NCI-H1436 (cell line): Measurements from ENCODE around the gene RAB5B.
"Not testable (repeated sequence)": the region's sequence is repeated elsewhere in the genome, so short reads cannot be mapped to it uniquely, and the experiment has no call there.

Experiments
- DNase-seq: peaks from one replicate; lab custom pipeline; 2025; lab: John Stamatoyannopoulos, UW

RAB5B gene

DNA sequence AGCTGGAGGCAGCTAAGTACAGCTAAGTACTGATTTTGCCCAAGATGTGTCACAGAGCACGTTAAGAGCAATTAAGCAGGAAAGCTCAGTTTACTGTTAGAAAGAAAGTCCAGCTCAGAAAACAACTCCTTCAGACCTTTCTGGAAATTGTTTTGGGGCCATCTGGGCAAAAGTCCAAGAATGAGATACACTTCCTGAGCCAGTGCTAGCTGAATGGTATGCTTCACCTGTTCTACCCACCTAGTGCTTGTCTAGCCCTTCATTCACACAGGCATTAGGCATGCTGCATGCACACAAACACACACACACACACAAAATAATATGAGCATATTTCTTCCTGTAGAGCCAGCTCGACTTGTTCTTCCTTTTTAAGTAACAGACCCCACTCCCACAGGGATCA is 40.3 kb downstream of the RAB5B start:
- DNase-seq = no peak

DNA sequence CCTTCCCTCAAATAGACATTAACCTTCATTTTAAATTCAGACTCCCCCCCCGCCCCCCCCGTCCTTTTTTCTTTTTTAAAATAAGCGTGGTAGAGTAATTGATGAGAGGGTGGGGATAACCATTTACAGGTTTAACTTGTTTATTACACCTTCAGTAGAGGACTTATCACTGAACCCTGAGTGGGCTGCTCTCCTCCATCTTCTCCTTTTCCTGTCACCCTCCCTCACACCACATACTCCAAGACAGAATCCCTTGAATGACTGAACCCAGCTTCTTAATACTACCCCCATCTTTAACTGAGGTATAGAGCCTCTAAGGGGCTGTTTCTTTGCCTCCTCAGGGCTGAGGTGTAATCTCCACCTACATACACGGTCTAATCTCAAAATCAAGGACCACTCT is 43.3 kb downstream of the RAB5B start:
- DNase-seq = no peak

DNA sequence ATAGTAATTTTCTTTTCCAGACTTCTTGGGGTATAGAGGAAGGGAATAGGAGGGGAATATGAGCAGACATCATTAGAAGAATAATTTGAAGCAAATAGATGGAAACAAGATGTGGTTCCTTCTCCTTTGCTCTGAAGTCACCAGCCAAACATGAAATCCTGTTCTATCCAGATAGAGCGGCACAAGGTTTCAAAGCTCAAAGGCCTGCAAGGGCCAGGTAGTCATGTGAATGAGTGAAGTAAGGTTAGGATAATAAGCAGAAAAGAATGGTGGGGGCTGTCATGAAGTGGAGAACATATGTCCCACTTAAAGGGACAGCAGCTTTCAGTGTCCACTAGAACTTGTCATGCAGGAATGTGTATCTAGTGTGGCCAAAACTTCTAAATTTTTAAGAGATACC is 44.5 kb downstream of the RAB5B start:
- DNase-seq = no peak

DNA sequence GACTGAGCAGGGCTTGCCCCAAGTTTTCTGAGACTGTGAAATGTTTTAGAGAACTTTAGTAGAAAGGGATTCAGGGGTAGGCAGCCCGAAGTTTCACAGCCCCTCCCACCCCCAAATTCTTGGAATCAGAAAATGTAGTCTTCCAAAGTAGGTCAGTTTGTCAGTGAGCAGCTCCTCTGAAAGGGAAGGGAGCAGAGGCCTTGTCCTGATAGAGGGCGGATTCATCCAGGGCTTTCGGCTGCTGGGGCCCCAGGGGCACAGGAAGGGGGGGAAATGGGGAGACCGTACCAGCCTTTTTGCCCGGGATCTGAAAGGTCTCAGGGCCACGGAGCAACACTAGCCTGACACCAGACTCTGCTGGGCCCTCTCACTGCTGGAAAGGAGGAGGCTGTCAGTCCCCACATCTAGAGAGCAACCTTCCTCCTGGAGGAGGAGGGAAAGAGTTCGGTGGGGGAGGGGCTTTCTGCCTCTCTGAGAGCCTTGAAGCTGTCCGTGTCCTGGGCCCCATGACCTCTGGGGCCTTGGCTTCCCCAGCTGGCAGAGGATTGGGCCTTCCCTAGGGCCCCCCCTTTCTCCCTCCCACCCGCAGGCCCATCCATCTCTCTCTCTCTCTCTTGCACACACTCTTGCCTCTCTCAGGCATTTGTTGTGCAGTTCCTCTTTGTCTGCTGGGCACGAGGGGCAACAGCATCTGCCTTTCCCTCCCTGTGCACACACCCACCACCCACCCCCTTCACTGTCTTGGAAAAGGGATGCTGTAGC is 46.7 kb downstream of the RAB5B start, which contains the start of gene IKZF4:
Gene IKZF4 (plus strand): TSS at position 621 of the 762 bp plus-strand sequence. CDS start 451 bp downstream, outside the sequence.
- DNase-seq = no peak

DNA sequence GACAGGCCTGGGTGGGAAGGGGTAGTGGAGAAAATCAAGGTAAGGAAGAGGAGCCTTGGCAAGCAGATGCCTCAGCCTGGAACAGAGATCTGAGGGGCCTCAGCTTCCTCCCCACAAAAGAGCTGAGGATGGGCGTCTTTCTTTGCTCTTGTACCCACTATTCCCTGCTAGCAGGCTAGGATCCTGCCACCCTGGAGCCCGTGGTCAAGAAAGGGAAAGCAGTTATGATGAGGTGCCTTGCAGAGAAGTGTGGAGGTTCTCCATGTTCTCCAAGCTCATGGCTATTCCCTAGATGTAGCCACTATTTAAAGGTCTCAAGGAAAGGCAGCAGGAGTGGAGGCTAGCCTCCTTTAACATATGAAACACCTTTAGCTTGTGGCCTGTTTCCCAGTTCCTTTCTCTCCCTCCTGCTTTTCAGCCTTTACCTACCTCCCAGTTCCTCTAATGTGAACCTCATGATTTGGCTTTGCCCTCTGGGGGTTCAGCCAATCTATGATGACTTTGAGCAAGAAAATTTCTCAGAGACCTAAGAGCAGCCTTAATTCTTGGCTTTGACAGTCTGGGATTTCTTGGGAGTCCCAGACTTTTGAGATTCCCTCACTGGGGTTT is 48.1 kb downstream of the RAB5B start:
- no peak for DNase-seq

- DNase-seq = no peak
Observed at GRCh38 chr12:56028511-56029165, 54.8 kb downstream of the RAB5B start.

- no peak for DNase-seq
Observed at GRCh38 chr12:56029166-56029519, 55.3 kb downstream of the RAB5B start.

GRCh38 chr12:56029666-56030293 is 55.9 kb downstream of the RAB5B start:
- no peak for DNase-seq

- no peak for DNase-seq
Observed at GRCh38 chr12:56031987-56032386, 58.1 kb downstream of the RAB5B start.

DNA sequence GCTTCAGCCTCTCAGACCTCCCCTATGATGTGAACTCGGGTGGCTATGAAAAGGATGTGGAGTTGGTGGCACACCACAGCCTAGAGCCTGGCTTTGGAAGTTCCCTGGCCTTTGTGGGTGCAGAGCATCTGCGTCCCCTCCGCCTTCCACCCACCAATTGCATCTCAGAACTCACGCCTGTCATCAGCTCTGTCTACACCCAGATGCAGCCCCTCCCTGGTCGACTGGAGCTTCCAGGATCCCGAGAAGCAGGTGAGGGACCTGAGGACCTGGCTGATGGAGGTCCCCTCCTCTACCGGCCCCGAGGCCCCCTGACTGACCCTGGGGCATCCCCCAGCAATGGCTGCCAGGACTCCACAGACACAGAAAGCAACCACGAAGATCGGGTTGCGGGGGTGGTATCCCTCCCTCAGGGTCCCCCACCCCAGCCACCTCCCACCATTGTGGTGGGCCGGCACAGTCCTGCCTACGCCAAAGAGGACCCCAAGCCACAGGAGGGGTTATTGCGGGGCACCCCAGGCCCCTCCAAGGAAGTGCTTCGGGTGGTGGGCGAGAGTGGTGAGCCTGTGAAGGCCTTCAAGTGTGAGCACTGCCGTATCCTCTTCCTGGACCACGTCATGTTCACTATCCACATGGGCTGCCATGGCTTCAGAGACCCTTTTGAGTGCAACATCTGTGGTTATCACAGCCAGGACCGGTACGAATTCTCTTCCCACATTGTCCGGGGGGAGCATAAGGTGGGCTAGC is 60.9 kb downstream of the RAB5B start:
- no peak for DNase-seq

DNA sequence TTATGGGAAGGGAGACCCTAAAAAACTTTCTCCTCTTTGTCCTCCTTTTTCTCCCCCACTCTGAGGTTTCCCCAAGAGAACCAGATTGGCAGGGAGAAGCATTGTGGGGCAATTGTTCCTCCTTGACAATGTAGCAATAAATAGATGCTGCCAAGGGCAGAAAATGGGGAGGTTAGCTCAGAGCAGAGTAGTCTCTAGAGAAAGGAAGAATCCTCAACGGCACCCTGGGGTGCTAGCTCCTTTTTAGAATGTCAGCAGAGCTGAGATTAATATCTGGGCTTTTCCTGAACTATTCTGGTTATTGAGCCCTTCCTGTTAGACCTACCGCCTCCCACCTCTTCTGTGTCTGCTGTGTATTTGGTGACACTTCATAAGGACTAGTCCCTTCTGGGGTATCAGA is 63.3 kb downstream of the RAB5B start:
- no peak for DNase-seq

- DNase-seq = no peak
Observed at GRCh38 chr12:56038022-56038655, 64.3 kb downstream of the RAB5B start.

DNA sequence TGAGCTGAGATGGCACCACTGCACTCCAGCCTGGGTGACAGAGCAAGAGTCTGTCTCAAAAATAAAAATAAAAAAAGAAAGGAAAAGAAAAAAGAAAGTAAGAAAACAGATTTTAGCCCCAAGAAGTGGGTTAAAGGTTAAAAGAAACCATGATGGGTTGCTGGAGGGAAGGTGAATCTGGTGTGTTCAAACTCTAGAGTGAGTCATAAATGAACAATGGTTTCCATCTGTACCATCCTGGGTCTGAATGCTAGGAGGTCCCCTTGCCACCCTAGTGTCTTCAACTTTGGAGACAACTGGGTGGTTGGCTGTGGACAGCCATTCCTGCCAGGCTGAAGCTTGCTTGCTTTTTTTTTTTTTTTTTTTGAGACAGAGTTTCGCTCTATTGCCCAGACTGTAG is 66.3 kb downstream of the RAB5B start:
- no peak for DNase-seq

DNA sequence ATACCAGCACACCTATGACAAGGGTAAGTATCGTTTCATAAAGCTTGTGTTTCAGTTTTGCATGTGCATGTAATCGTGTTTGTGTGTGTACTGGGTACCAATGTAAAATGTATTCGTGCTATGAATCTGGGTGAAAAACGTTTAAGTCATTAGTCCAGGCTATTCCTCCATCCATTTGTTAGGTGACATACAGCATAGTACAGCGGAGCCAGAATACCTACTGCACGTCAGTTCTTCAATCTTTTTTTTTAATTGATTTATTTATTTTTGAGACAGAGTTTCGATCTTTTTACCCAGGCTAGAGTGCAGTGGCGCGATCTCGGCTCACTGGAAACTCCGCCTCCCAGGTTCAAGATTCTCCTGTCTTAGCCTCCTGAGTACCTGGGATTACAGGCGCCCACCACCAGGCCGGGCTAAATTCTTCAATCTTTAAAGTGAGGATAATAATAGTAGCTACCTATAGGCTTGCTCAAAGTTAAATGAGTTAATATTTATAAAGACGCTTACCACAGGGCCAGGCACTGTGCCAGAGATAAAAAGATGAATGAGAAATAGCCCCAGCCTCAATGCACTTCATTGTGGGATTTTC is 67.2 kb downstream of the RAB5B start:
- no peak for DNase-seq

GRCh38 chr12:56041552-56042429 is 67.9 kb downstream of the RAB5B start, which contains the start of gene RPS26:
Gene RPS26, plus strand, starts transcription at chr12:56041918. Its CDS starts 249 bp downstream, at chr12:56042167.
- peak; percentile 98 for DNase-seq

DNA sequence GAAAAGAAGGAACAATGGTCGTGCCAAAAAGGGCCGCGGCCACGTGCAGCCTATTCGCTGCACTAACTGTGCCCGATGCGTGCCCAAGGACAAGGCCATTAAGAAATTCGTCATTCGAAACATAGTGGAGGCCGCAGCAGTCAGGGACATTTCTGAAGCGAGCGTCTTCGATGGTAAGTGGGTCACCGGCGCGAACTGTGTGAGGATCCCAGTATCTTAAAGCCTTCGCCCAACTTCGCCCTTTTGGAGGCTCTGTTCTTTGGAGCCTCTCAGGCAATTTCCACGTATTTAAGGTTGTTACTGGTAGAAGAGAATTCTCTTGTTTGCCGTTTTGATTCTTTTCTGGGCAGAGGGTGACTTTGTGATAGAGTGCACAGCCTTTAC is 68.5 kb downstream of the RAB5B start:
- DNase-seq = not testable (repeated sequence)

- no peak for DNase-seq
Observed at GRCh38 chr12:56042843-56043242, 69.0 kb downstream of the RAB5B start.
